ENCODE results near the gene PTPN14.

DNA sequence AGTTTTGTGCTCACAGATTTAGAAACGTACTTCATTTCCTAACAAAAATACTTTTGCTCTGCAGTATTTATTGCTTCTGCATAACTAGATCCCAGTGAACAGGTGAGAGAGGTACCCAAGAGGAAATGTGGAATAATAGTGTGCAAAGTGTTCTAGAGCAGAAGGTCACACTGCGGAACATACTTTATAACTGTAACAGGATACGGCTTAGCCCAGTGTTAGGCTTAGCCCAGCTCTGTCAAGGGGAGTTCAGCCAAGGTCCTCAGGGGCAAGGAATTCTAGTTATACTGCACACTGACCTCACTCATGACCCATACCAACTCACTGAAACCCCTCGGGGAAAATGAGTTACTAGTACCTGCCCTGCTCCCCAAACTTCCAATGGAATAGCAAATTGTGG is 55.3 kb downstream of the PTPN14 start:
- TF ChIP-seq, protein P1, sequence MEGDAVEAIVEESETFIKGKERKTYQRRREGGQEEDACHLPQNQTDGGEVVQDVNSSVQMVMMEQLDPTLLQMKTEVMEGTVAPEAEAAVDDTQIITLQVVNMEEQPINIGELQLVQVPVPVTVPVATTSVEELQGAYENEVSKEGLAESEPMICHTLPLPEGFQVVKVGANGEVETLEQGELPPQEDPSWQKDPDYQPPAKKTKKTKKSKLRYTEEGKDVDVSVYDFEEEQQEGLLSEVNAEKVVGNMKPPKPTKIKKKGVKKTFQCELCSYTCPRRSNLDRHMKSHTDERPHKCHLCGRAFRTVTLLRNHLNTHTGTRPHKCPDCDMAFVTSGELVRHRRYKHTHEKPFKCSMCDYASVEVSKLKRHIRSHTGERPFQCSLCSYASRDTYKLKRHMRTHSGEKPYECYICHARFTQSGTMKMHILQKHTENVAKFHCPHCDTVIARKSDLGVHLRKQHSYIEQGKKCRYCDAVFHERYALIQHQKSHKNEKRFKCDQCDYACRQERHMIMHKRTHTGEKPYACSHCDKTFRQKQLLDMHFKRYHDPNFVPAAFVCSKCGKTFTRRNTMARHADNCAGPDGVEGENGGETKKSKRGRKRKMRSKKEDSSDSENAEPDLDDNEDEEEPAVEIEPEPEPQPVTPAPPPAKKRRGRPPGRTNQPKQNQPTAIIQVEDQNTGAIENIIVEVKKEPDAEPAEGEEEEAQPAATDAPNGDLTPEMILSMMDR (conservative IDR thresholded peaks at IDR 0.05; ENCODE audit: low read depth, low read length): no peak
- TF ChIP-seq POLR2A (IDR thresholded peaks at IDR 0.05; ENCODE audit: low read depth, low read length) (no peak), RAD21 (IDR thresholded peaks at IDR 0.05; ENCODE audit: low read length) (no peak)

Data from IMR-90 (cell line).